ENCODE data around the gene TYW1.
"Not testable (repeated sequence)": the region's sequence is repeated elsewhere in the genome, so short reads cannot be mapped to it uniquely, and the experiment has no call there.

TYW1 gene

GRCh38 chr7:67049908-67050307, 53.3 kb downstream of the TYW1 start:
- not testable (repeated sequence) for DNase-seq

- DNase-seq: not testable (repeated sequence)
These were observed 55.5 kb downstream of the TYW1 start for GRCh38 chr7:67052161-67052560.

- no peak for DNase-seq
These were observed 60.0 kb downstream of the TYW1 start for GRCh38 chr7:67056683-67057082.

GRCh38 chr7:67061321-67061720, 64.7 kb downstream of the TYW1 start:
- not testable (repeated sequence) for DNase-seq

- not testable (repeated sequence) for DNase-seq
These were observed 66.2 kb downstream of the TYW1 start for GRCh38 chr7:67062802-67063201.

GRCh38 chr7:67066950-67067622, 70.5 kb downstream of the TYW1 start:
- DNase-seq: not testable (repeated sequence)

- not testable (repeated sequence) for DNase-seq
These were observed 79.5 kb downstream of the TYW1 start for GRCh38 chr7:67076120-67076519.

GRCh38 chr7:67082880-67083279, 86.2 kb downstream of the TYW1 start:
- not testable (repeated sequence) for DNase-seq

- not testable (repeated sequence) for DNase-seq
These were observed 92.6 kb downstream of the TYW1 start for GRCh38 chr7:67089261-67089660.

GRCh38 chr7:67091053-67091452, 94.4 kb downstream of the TYW1 start:
- not testable (repeated sequence) for DNase-seq

GRCh38 chr7:67098031-67098430, 101.4 kb downstream of the TYW1 start:
- not testable (repeated sequence) for DNase-seq

GRCh38 chr7:67099406-67099805, 102.8 kb downstream of the TYW1 start:
- not testable (repeated sequence) for DNase-seq

GRCh38 chr7:67100038-67100437, 103.4 kb downstream of the TYW1 start:
- DNase-seq: not testable (repeated sequence)

- no peak for DNase-seq
These were observed 104.3 kb downstream of the TYW1 start for GRCh38 chr7:67100956-67101361.

GRCh38 chr7:67104937-67105336, 108.3 kb downstream of the TYW1 start:
- DNase-seq: peak; percentile 1

- DNase-seq: peak; percentile 7
These were observed 108.7 kb downstream of the TYW1 start for GRCh38 chr7:67105377-67105776.

- DNase-seq: not testable (repeated sequence)
These were observed 109.6 kb downstream of the TYW1 start for GRCh38 chr7:67106255-67106654.

- DNase-seq: not testable (repeated sequence)
These were observed 114.7 kb downstream of the TYW1 start for GRCh38 chr7:67111342-67111741.

- not testable (repeated sequence) for DNase-seq
These were observed 118.0 kb downstream of the TYW1 start for GRCh38 chr7:67114483-67115246.

GRCh38 chr7:67120491-67120890, 123.9 kb downstream of the TYW1 start:
- DNase-seq: not testable (repeated sequence)

GRCh38 chr7:67128257-67128656, 131.6 kb downstream of the TYW1 start:
- not testable (repeated sequence) for DNase-seq

- not testable (repeated sequence) for DNase-seq
These were observed 134.1 kb downstream of the TYW1 start for GRCh38 chr7:67130766-67131165.

- not testable (repeated sequence) for DNase-seq
These were observed 138.3 kb downstream of the TYW1 start for GRCh38 chr7:67134912-67135311.
